Right atrium auricular region (tissue), 2 donors: ENCODE results near the gene LFNG. TPM values are rescaled to one million over a fixed set of nuclear protein-coding genes. Genes with fewer than 3 reads are reported as not detected.
A peak's percentile ranks its signal among the peaks of the same experiment; 100 is the strongest.
"Not testable (repeated sequence)": the region's sequence is repeated elsewhere in the genome, so short reads cannot be mapped to it uniquely, and the experiment has no call there.

Experiments used
- DNase-seq: peaks from one replicate; pipeline ENCODE4 v3.0.0-alpha.2; 2019; ENCODE audit warnings: low spot score
- H3K27ac ChIP-seq, 2 donors: fragments of 200-600 bp; sonication (generic); 1 replicate in 1 of 2; 2 replicates in 1 of 2; pipeline ENCODE4 v1.5.1; 2016 to 2019
- H3K27me3 ChIP-seq, 2 donors: fragments of 200-600 bp; sonication (generic); one replicate each; pipeline versions ENCODE4 v1.5.1 to v1.6.0; 2017 to 2019
- H3K36me3 ChIP-seq: fragments of 200-600 bp; sonication (generic); one replicate; pipeline ENCODE4 v1.5.1; 2016
- H3K4me1 ChIP-seq, 2 donors: fragments of 200-600 bp; sonication (generic); one replicate each; pipeline versions ENCODE4 v1.5.1 to v1.6.0; 2017 to 2019
- H3K4me3 ChIP-seq, 2 donors: fragments of 200-600 bp; sonication (generic); 1 replicate in 1 of 2; 2 replicates in 1 of 2; pipeline ENCODE4 v1.5.1; 2017 to 2019; ENCODE audit warnings: mild to moderate bottlenecking in 1 of 2, moderate library complexity in 1 of 2
- H3K9me3 ChIP-seq, 2 donors: fragments of 200-600 bp; sonication (generic); one replicate each; pipeline ENCODE4 v1.5.1; 2019
- total RNA-seq, 2 donors: library from RNA; depleted of rRNA; stranded (reverse); fragments of >200 nt; gene quantifications; one replicate each; pipeline ENCODE4 v1.1.0, GENCODE V29; 2016
- TF ChIP-seq, protein P1 (sequence below), 2 donors: fragments of 200-600 bp; sonication (generic); IDR thresholded peaks; one replicate each; pipeline ENCODE4 v1.5.1; 2019; ENCODE audit warnings: antibody characterized with exemption in 2 of 2

The LFNG gene
- total RNA-seq, 2 donors from 2014 or later, result 3.8 to 4.3 TPM

- DNase-seq, result no peak
- H3K27ac ChIP-seq, result peak overlapping the region; percentile 63 to 66
- TF ChIP-seq, protein P1, sequence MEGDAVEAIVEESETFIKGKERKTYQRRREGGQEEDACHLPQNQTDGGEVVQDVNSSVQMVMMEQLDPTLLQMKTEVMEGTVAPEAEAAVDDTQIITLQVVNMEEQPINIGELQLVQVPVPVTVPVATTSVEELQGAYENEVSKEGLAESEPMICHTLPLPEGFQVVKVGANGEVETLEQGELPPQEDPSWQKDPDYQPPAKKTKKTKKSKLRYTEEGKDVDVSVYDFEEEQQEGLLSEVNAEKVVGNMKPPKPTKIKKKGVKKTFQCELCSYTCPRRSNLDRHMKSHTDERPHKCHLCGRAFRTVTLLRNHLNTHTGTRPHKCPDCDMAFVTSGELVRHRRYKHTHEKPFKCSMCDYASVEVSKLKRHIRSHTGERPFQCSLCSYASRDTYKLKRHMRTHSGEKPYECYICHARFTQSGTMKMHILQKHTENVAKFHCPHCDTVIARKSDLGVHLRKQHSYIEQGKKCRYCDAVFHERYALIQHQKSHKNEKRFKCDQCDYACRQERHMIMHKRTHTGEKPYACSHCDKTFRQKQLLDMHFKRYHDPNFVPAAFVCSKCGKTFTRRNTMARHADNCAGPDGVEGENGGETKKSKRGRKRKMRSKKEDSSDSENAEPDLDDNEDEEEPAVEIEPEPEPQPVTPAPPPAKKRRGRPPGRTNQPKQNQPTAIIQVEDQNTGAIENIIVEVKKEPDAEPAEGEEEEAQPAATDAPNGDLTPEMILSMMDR (IDR thresholded peaks at IDR 0.05), result no peak
- H3K9me3 ChIP-seq, result no peaks in the 10 kb centered on the region
- H3K4me1 ChIP-seq, result peaks cover 0 to 66% of the 10 kb centered on the region in 2 donors
- no peak overlapping the region for H3K4me3 ChIP-seq
- H3K36me3 ChIP-seq, result peaks cover 12% of the 10 kb centered on the region
- no peaks in the 10 kb centered on the region for H3K27me3 ChIP-seq
Measured at GRCh38 chr7:2529161-2530070, 9.8 kb downstream of the LFNG start.

- H3K4me1 ChIP-seq, result peaks cover 0 to 57% of the 10 kb centered on the region in 2 donors
- peak overlapping the region; percentile 62 to 66 for H3K27ac ChIP-seq
- no peaks in the 10 kb centered on the region for H3K9me3 ChIP-seq
- H3K36me3 ChIP-seq, result peaks cover 12% of the 10 kb centered on the region
- TF ChIP-seq, protein P1 (IDR thresholded peaks at IDR 0.05), result no peak
- no peak overlapping the region for H3K4me3 ChIP-seq
- no peaks in the 10 kb centered on the region for H3K27me3 ChIP-seq
- no peak for DNase-seq
Measured at GRCh38 chr7:2530071-2530987, 10.8 kb downstream of the LFNG start.

- not testable (repeated sequence) for H3K27me3 ChIP-seq, DNase-seq, H3K9me3 ChIP-seq, H3K36me3 ChIP-seq, H3K4me3 ChIP-seq
- Histone ChIP-seq H3K27ac (peak overlapping the region; percentile 16 to 66), H3K4me1 (peaks cover 0 to 51% of the 10 kb centered on the region in 2 donors)
Measured at GRCh38 chr7:2530994-2531795, 11.6 kb downstream of the LFNG start.

GRCh38 chr7:2531796-2532110 is 12.2 kb downstream of the LFNG start:
- H3K27ac ChIP-seq, H3K9me3 ChIP-seq, H3K36me3 ChIP-seq, DNase-seq, H3K27me3 ChIP-seq, H3K4me3 ChIP-seq: not testable (repeated sequence)
- H3K4me1 ChIP-seq, result peaks cover 0 to 50% of the 10 kb centered on the region in 2 donors

- H3K9me3 ChIP-seq, DNase-seq, H3K27ac ChIP-seq, H3K27me3 ChIP-seq, H3K4me3 ChIP-seq, H3K36me3 ChIP-seq: not testable (repeated sequence)
- H3K4me1 ChIP-seq, result peaks cover 0 to 45% of the 10 kb centered on the region in 2 donors
Measured at GRCh38 chr7:2532199-2532772, 12.7 kb downstream of the LFNG start.

- H3K4me3 ChIP-seq, H3K27ac ChIP-seq, DNase-seq: not testable (repeated sequence)
Measured at GRCh38 chr7:2532816-2533215, 13.2 kb downstream of the LFNG start.

DNA sequence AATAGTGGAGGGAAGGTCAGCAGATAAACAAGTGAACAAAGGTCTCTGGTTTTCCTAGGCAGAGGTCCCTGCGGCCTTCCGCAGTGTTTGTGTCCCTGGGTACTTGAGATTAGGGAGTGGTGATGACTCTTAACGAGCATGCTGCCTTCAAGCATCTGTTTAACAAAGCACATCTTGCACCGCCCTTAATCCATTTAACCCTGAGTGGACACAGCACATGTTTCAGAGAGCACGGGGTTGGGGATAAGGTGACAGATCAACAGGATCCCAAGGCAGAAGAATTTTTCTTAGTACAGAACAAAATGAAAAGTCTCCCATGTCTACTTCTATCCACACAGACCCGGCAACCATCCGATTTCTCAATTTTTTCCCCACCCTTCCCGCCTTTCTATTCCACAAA is 14.0 kb downstream of the LFNG start:
- peaks cover 0 to 32% of the 10 kb centered on the region in 2 donors for H3K4me1 ChIP-seq
- not testable (repeated sequence) for H3K36me3 ChIP-seq, H3K27me3 ChIP-seq, DNase-seq, H3K27ac ChIP-seq, H3K9me3 ChIP-seq, H3K4me3 ChIP-seq

More at GRCh38 chr7:2532816-2533215, 13.2 kb downstream of the LFNG start:
- H3K9me3 ChIP-seq, H3K27me3 ChIP-seq, H3K36me3 ChIP-seq: not testable (repeated sequence)
- peaks cover 0 to 40% of the 10 kb centered on the region in 2 donors for H3K4me1 ChIP-seq

DNA sequence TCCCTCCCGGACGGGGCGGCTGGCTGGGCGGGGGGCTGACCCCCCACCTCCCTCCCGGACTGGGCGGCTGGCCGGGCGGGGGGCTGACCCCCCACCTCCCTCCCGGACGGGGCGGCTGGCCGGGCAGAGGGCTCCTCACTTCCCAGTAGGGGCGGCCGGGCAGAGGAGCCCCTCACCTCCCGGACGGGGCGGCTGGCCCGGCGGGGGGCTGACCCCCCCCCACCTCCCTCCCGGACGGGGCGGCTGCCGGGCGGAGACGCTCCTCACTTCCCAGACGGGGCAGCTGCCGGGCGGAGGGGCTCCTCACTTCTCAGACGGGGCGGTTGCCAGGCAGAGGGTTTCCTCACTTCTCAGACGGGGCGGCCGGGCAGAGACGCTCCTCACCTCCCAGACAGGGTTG is 14.6 kb downstream of the LFNG start:
- Histone ChIP-seq H3K36me3 (peaks cover 15% of the 10 kb centered on the region), H3K4me1 (peaks cover 0 to 26% of the 10 kb centered on the region in 2 donors)
- DNase-seq, H3K27ac ChIP-seq, H3K27me3 ChIP-seq, H3K4me3 ChIP-seq, H3K9me3 ChIP-seq: not testable (repeated sequence)

DNA sequence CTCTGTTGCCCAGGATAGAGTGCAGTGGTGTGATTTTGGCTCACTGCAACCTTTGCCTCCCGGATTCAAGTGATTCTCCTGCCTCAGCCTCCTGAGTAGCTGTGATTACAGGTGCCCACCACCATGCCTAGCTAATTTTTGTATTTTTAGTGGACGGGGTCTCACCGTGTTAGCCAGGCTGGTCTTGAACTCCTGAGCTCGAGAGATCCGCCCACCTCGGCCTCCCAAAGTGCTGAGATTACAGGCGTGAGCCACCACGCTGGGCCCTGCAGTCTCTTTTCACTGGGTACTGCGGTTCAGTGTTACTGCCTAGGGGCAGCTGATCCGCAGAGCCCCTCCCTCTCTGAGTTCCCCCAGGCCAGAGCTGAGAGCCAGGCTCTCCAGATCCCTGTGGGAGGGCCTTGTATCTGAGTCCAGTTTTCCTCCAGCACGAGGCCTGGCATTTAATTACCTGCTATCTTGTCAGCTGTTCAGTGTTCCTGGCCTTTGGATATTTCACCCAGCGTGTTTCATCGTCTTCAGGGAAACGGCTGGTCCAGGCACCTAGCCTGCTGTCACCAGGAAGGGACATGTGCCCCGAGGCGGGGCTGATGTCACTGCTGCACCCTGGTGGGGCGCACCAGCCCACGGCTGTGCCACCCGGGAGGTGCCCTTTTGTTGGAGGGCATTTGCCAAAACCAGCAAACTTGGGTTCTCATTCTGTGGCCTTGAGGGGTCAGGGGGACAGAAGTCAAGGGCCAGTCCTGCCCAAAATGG is 16.5 kb downstream of the LFNG start:
- not testable (repeated sequence) for H3K27me3 ChIP-seq, DNase-seq, H3K4me1 ChIP-seq

More for the DNA sequence above, 16.5 kb downstream of the LFNG start:
- H3K4me3 ChIP-seq, H3K9me3 ChIP-seq, H3K27ac ChIP-seq: not testable (repeated sequence)
- H3K36me3 ChIP-seq, result peaks cover 32% of the 10 kb centered on the region
